Psoas muscle (tissue), 8 donors: Measurements from ENCODE around the gene LMTK2. TPM values are rescaled to one million over a fixed set of nuclear protein-coding genes. Genes with fewer than 3 reads are reported as not detected.

Experiments used
- ATAC-seq, 4 donors: fragments of 200-7000 bp; cut with Tn5 transposase; one replicate each; pipeline ENCODE4 v1.9.1; 2020; ENCODE audit warnings: moderate library complexity in 3 of 4, mild to moderate bottlenecking in 2 of 4
- DNase-seq, 2 donors: peaks; one replicate each; pipeline ENCODE4 v3.0.0-alpha.2; 2020
- H3K27ac ChIP-seq: fragments of 200-600 bp; one replicate; pipeline ENCODE4 v1.8.0; 2022
- H3K27me3 ChIP-seq, 3 donors: fragments of 200-600 bp in 1 of 3; one replicate each; pipeline versions ENCODE4 v1.6.1 to v1.8.0; 2013 to 2022; ENCODE audit warnings: low read length in 2 of 3, mild to moderate bottlenecking in 2 of 3, moderate library complexity in 1 of 3; ENCODE audit not compliant: insufficient read depth in 3 of 3
- H3K36me3 ChIP-seq, 2 donors: fragments of 200-600 bp in 1 of 2; one replicate each; pipeline versions ENCODE4 v1.6.1 to v1.8.0; 2013 to 2022; ENCODE audit warnings: low read depth in 1 of 2, mild to moderate bottlenecking in 1 of 2, moderate library complexity in 1 of 2; ENCODE audit not compliant: insufficient read depth in 1 of 2
- H3K4me1 ChIP-seq: fragments of 200-600 bp; one replicate; pipeline ENCODE4 v1.8.0; 2022
- H3K4me3 ChIP-seq: fragments of 200-600 bp; one replicate; pipeline ENCODE4 v1.8.0; 2022; ENCODE audit warnings: mild to moderate bottlenecking
- H3K9me3 ChIP-seq: fragments of 200-600 bp; one replicate; pipeline ENCODE4 v1.8.0; 2022
- CTCF ChIP-seq: fragments of 200-600 bp; IDR thresholded peaks from one replicate; pipeline ENCODE4 v1.8.0; 2022; ENCODE audit warnings: antibody characterized with exemption
- WGBS, 3 donors: extraction: QIAGEN DNeasy Blood & Tissue Kit; methylation state at CpG; one replicate each; pipeline versions ENCODE4 v1.1.6 to v1.1.7; 2013; 5-methylcytosine and 5-hydroxymethylcytosine counted together
- intact Hi-C, 2 donors: fragments of 100-400 bp; cut with DNase I; formaldehyde crosslinking; loops; one replicate each; pipeline versions ENCODE4 v1.11.0 to v1.14.2; 2022
- polyA plus RNA-seq, 3 donors: library from polyadenylated mRNA; stranded (reverse); fragments of 200-250 nt; gene quantifications; one replicate each; pipeline ENCODE4 v1.2.3, GENCODE V29; 2013
- total RNA-seq, 4 donors: library from RNA; stranded (reverse); fragmentation: NEBNext Ultra II Directional in 2 of 4; extraction: Animal tissue kit (Norgen Biotek cat#: 25700) in 2 of 4; gene quantifications; one replicate each; pipeline versions ENCODE4 v1.2.1 to v1.2.4, GENCODE V29; 2021 to 2023
- donor health status: healthy with polysubstance abuse.
- donor health status: DM: no; HTN: no; CAD: no; lungs with moderate emphysema.
- donor health status: Bipolar disorder and iron deficiency.
- donor health status: healthy.
- donor health status: DM: yes; HTN: yes; CAD: no.
- donor health status: DM: no; HTN: no; CAD: no.
- donor health status: DM: no; HTN: no; CAD: no.
- donor health status: DM: yes; HTN: yes; CAD: no.

Gene LMTK2
- total and polyA plus RNA-seq, 7 donors = 3.6 to 25.0 (median 13.5) TPM

GRCh38 chr7:98133181-98133580 lies 26.5 kb downstream of the LMTK2 start:
- Histone ChIP-seq H3K9me3 (no peaks in the 10 kb centered on the region), H3K27me3 (no peaks in the 10 kb centered on the region), H3K27ac (no peak overlapping the region), H3K4me3 (no peak overlapping the region), H3K36me3 (peaks cover 0 to 9% of the 10 kb centered on the region in 2 donors), H3K4me1 (peaks cover 16% of the 10 kb centered on the region)
- TF ChIP-seq CTCF = no peak
- ATAC-seq = no peak
- DNase-seq = no peak
- intact Hi-C loops = loop anchor here in 1 of 2 donors (5.0 kb wide), 1 partner anchor 34 kb away; no protein-coding TSS in a partner anchor
- 68 to 80% (median 77%) methylated on average over 4 of the region's 4 CpGs for WGBS, 3 donors

GRCh38 chr7:98133621-98134303 lies 27.1 kb downstream of the LMTK2 start:
- ATAC-seq (peak; percentile 24 to 48 (median 42)), DNase-seq (no peak)
- intact Hi-C loops = loop anchor here in 1 of 2 donors (5.0 kb wide), 1 partner anchor 34 kb away; no protein-coding TSS in a partner anchor
- no peak overlapping the region for H3K4me3 ChIP-seq
- no peaks in the 10 kb centered on the region for H3K27me3 ChIP-seq
- WGBS, 3 donors = 66 to 70% (median 67%) methylated on average over 4 of the region's 4 CpGs
- TF ChIP-seq CTCF = no peak
- H3K4me1 ChIP-seq = peaks cover 16% of the 10 kb centered on the region
- H3K36me3 ChIP-seq = peaks cover under 1 to 15% of the 10 kb centered on the region in 2 donors
- H3K27ac ChIP-seq = no peak overlapping the region
- no peaks in the 10 kb centered on the region for H3K9me3 ChIP-seq

GRCh38 chr7:98134420-98135228 lies 28.0 kb downstream of the LMTK2 start:
- intact Hi-C loops = loop anchor here in 1 of 2 donors (5.0 kb wide), 1 partner anchor 33 kb away; no protein-coding TSS in a partner anchor
- no peak for DNase-seq
- no peaks in the 10 kb centered on the region for H3K27me3 ChIP-seq
- H3K27ac ChIP-seq = no peak overlapping the region
- TF ChIP-seq CTCF = no peak
- H3K4me1 ChIP-seq = peaks cover 16% of the 10 kb centered on the region
- H3K4me3 ChIP-seq = no peak overlapping the region
- ATAC-seq = no peak
- H3K36me3 ChIP-seq = peaks cover 2 to 23% of the 10 kb centered on the region in 2 donors
- WGBS, 3 donors = 91 to 94% (median 93%) methylated on average over 9 of the region's 9 CpGs
- no peaks in the 10 kb centered on the region for H3K9me3 ChIP-seq

GRCh38 chr7:98135984-98136383 lies 29.3 kb downstream of the LMTK2 start:
- Histone ChIP-seq H3K27me3 (no peaks in the 10 kb centered on the region), H3K27ac (no peak overlapping the region), H3K9me3 (no peaks in the 10 kb centered on the region), H3K4me1 (peaks cover 14% of the 10 kb centered on the region), H3K36me3 (peaks cover 2 to 27% of the 10 kb centered on the region in 2 donors), H3K4me3 (no peak overlapping the region)
- no peak for DNase-seq
- ATAC-seq = no peak
- 64 to 78% (median 68%) methylated on average over 5 of the region's 5 CpGs for WGBS, 3 donors
- intact Hi-C loops = no loop called here
- TF ChIP-seq CTCF = no peak
